K562 (cell line): Measurements from ENCODE around the gene FSTL1. TPM values are rescaled to one million over a fixed set of nuclear protein-coding genes. Genes with fewer than 3 reads are reported as not detected.

Source experiments
- ATAC-seq: fragments of 200-7000 bp; cut with Tn5 transposase; 3 replicates; pipeline ENCODE4 v1.9.1; 2020; ENCODE audit warnings: moderate library complexity
- BruUV-seq: library from RNA; stranded (reverse); fragments of 400-500 nt; replicated peaks from 2 replicates; lab custom pipeline; 2021; lab: Mats Ljungman, UMichigan
- CTCF ChIA-PET: fragments of 300-600 bp; formaldehyde crosslinking; extraction: SDS; loops from one replicate; lab custom pipeline; 2021; ENCODE audit warnings: low intra/inter-chr PET ratio; lab: Yijun Ruan, JAX
- POLR2A ChIA-PET: fragments of 300-600, 350-650 bp; sonication (Branson Sonifier 250); formaldehyde crosslinking; extraction: SDS; loops from one replicate; lab custom pipeline; 2021; ENCODE audit warnings: antibody characterized with exemption, inconsistent platforms; lab: Yijun Ruan, JAX
- DNase-seq, 4 experiments: peaks; one replicate each; pipeline versions ENCODE4 v3.0.0 to v3.0.0-alpha.2; 2011 to 2018; ENCODE audit warnings: low spot score in 3 of 4, mixed read lengths in 3 of 4; ENCODE audit errors: extremely low read depth in 1 of 4
- FAIRE-seq: peaks from 2 replicates; lab custom pipeline; 2011; peaks lifted over from hg19 to GRCh38; lab: Jason Lieb, UNC
- H2AFZ ChIP-seq: 2 replicates; pipeline ENCODE4 v1.6.0; 2011; ENCODE audit warnings: low read depth, low read length, control low read depth, inconsistent platforms
- H3K27ac ChIP-seq: fragments of 200-600 bp; 3 replicates; pipeline ENCODE4 v1.8.0; 2011; ENCODE audit warnings: low read depth, mild to moderate bottlenecking, control low read depth, inconsistent platforms, low read length, moderate library complexity, mixed read lengths; ENCODE audit errors: extremely low read depth
- H3K27me3 ChIP-seq, 2 experiments: fragments of 300-600 bp in 1 of 2; 2 replicates in 1 of 2; 3 replicates in 1 of 2; pipeline versions ENCODE4 v1.6.0 to v1.8.0; 2011; ENCODE audit warnings: inconsistent platforms in 2 of 2, low read length in 2 of 2, mild to moderate bottlenecking in 1 of 2, mixed read lengths in 1 of 2, moderate library complexity in 1 of 2; ENCODE audit not compliant: control insufficient read depth in 2 of 2, insufficient read depth in 2 of 2
- H3K36me3 ChIP-seq: fragments of 300-600 bp; 3 replicates; pipeline ENCODE4 v1.8.0; 2011; ENCODE audit warnings: mild to moderate bottlenecking, low read length, inconsistent platforms; ENCODE audit not compliant: control insufficient read depth, insufficient read depth
- H3K4me1 ChIP-seq, 2 experiments: fragments of 200-600 bp in 1 of 2; replicated peaks in 1 of 2; 2 replicates in 1 of 2; 3 replicates in 1 of 2; pipeline versions ENCODE4 v1.5.1 to v1.8.0; 2011; ENCODE audit warnings: inconsistent platforms in 2 of 2, low read length in 2 of 2, mild to moderate bottlenecking in 1 of 2, mixed read lengths in 1 of 2, moderate library complexity in 1 of 2; ENCODE audit not compliant: control insufficient read depth in 2 of 2, insufficient read depth in 2 of 2
- H3K4me2 ChIP-seq: 2 replicates; pipeline ENCODE4 v1.6.1; 2011; ENCODE audit warnings: low read length, control low read depth, inconsistent platforms, mixed read lengths; ENCODE audit not compliant: insufficient read depth
- H3K4me3 ChIP-seq: fragments of 200-600 bp; sonication (generic), shearing (Covaris generic); 2 replicates; pipeline ENCODE4 v1.5.1; 2016; ENCODE audit warnings: control low read depth, inconsistent platforms
- H3K79me2 ChIP-seq: fragments of 200-600 bp; 3 replicates; pipeline ENCODE4 v1.8.0; 2011; ENCODE audit warnings: low read length, inconsistent platforms; ENCODE audit not compliant: control insufficient read depth, insufficient read depth
- H3K9ac ChIP-seq, 2 experiments: 2 replicates each; pipeline versions ENCODE4 v1.6.0 to v1.6.1; 2011; ENCODE audit warnings: low read depth in 2 of 2, low read length in 2 of 2, control low read depth in 1 of 2, inconsistent platforms in 1 of 2, mild to moderate bottlenecking in 1 of 2, mixed read lengths in 1 of 2; ENCODE audit not compliant: insufficient read depth in 1 of 2
- H3K9me1 ChIP-seq: one replicate; pipeline ENCODE4 v1.6.0; 2011; ENCODE audit warnings: inconsistent platforms, mild to moderate bottlenecking, low read length, moderate library complexity; ENCODE audit not compliant: control insufficient read depth, insufficient read depth
- H3K9me3 ChIP-seq: replicated peaks from 2 replicates; pipeline ENCODE4 v1.5.1; 2011; ENCODE audit warnings: low read depth, low read length, inconsistent platforms; ENCODE audit not compliant: control insufficient read depth, insufficient read depth
- H4K20me1 ChIP-seq: replicated peaks from 2 replicates; pipeline ENCODE4 v1.6.1; 2011; ENCODE audit warnings: low read length, inconsistent platforms, mixed read lengths; ENCODE audit not compliant: control insufficient read depth, insufficient read depth
- ARID2 ChIP-seq: fragments of 450-650 bp; IDR thresholded peaks from 2 replicates; pipeline ENCODE4 v1.6.1; 2017; ENCODE audit warnings: antibody characterized with exemption, mild to moderate bottlenecking
- GTF2B ChIP-seq: IDR thresholded peaks from 2 replicates; pipeline ENCODE4 v1.6.1; 2011; ENCODE audit not compliant: insufficient read length; ENCODE audit errors: extremely low read depth
- KLF1 ChIP-seq: fragments of 450-650 bp; IDR thresholded peaks from 2 replicates; pipeline ENCODE4 v1.6.1; 2016; ENCODE audit warnings: missing genetic modification characterization, missing compliant biosample characterization
- KLF6 ChIP-seq: fragments of 250-450 bp; sonication (Bioruptor Pico); IDR thresholded peaks from 2 replicates; pipeline ENCODE4 v1.4.0; 2020; ENCODE audit warnings: mild to moderate bottlenecking, moderate library complexity, borderline replicate concordance
- LEF1 ChIP-seq: fragments of 450-650 bp; IDR thresholded peaks from 2 replicates; pipeline ENCODE4 v1.6.1; 2016; ENCODE audit warnings: mild to moderate bottlenecking
- NFIX ChIP-seq: fragments of 250-450 bp; sonication (Bioruptor Pico); IDR thresholded peaks from 2 replicates; pipeline ENCODE4 v1.4.0; 2020; ENCODE audit warnings: low read depth, mild to moderate bottlenecking, moderate library complexity
- RBM15 ChIP-seq: fragments of 200-400 bp; formaldehyde crosslinking; IDR thresholded peaks from 2 replicates; pipeline ENCODE4 v1.6.1; 2018; ENCODE audit warnings: mild to moderate bottlenecking, low read length, moderate library complexity; ENCODE audit not compliant: insufficient read depth
- ZNF175 ChIP-seq: fragments of 200-800 bp; sonication (Bioruptor generic); IDR thresholded peaks from 2 replicates; pipeline ENCODE4 v1.6.1; 2016; ENCODE audit warnings: low read depth, mild to moderate bottlenecking, missing genetic modification characterization, missing compliant biosample characterization
- ZNF655 ChIP-seq: fragments of 250-450 bp; sonication (Bioruptor Pico); IDR thresholded peaks from 2 replicates; pipeline ENCODE4 v1.5.0; 2021
- WGBS: fragments of 100-300 bp; shearing (Covaris generic); methylation state at CpG from one replicate; pipeline ENCODE4 v1.1.6; 2016; ENCODE audit warnings: low coverage, mixed read lengths; ENCODE audit not compliant: insufficient coverage; ENCODE audit errors: missing lambda C conversion rate; 5-methylcytosine and 5-hydroxymethylcytosine counted together
- in situ Hi-C: fragments of 300-500 bp; cut with MboI; formaldehyde crosslinking; loops from 4 replicates; pipeline ENCODE4 v1.15.0; 2018; ENCODE audit warnings: inconsistent platforms, mixed read lengths
- intact Hi-C: fragments of 100-400 bp; cut with micrococcal nuclease; formaldehyde crosslinking; loops from 2 replicates; pipeline ENCODE4 v1.14.2; 2022
- polyA plus RNA-seq, 8 experiments: library from polyadenylated mRNA; depleted of rRNA in 4 of 8; stranded (reverse) in 5 of 8; unstranded in 3 of 8; fragments of >200 nt; fragmentation: Nextera tagmentation in 2 of 8; fragmentation: Illumina TruSeq in 1 of 8; extraction: Ambion mirVana in 2 of 8; extraction: Trizol in 1 of 8; gene quantifications; 2 replicates each; pipeline versions ENCODE4 v1.2.1 to v1.2.3, GENCODE V29; 2011 to 2014; ENCODE audit warnings: inconsistent platforms in 1 of 8, missing spikeins in 1 of 8
- total RNA-seq, 7 experiments: library from RNA; depleted of rRNA in 6 of 7; stranded (reverse); fragments of >200 nt in 6 of 7; fragmentation: Illumina TruSeq in 2 of 7; extraction: Trizol in 2 of 7; gene quantifications; 2 replicates each; pipeline versions ENCODE4 v1.2.1 to v1.2.3, GENCODE V29; 2011 to 2021; ENCODE audit warnings: low replicate concordance in 1 of 7
- TF ChIP-seq, protein P1 (sequence below): fragments of 450-650 bp; formaldehyde crosslinking; IDR thresholded peaks from 2 replicates; pipeline ENCODE4 v1.4.0; 2022; ENCODE audit warnings: missing genetic modification characterization
- TF ChIP-seq, protein P2 (sequence below): sonication (generic); formaldehyde crosslinking; IDR thresholded peaks from 2 replicates; pipeline ENCODE4 v1.8.1; 2023; ENCODE audit warnings: mild to moderate bottlenecking, missing genetic modification reagents

The FSTL1 gene
- total and polyA plus RNA-seq, 9 of the 15 experiments (the other 6 are each of a cell fraction or from before 2014, with no cell fraction given): 0.01 to 0.58 (median 0.08) TPM; not detected in 2

DNA sequence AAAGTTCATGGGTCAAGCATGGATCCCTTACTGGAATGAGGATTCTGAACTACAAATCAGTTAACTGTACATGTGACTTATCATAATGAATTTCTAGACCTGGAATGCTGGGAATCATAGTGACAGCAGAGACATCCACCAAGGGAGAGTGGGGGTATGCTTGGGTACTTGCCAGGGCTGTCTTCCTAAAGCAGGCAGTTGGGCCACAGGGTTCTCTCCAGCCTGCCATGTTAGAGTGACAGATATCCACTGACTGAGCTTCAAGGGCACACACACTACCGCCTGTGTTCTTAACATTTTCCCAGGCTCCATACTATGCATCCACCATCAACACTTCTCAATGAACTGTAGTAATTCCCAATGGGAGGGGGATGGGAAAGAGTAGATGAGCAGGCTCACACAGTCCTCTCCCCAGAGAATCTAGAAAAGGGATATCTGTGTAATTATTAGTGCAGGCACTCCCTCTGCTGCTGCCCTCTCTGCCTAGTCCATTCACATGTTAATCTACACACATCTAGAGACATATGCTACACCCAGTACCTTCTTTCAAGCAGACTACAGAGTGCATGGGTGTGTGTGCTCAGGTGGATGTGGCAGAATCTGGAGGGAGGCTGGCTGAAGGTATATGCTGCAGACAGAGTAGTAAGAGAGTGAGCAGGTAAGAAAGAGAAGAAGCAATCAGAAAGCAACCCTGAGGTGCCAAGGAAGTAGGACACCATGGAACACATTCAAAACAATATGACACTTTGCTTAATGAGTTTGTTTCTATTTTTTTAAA is 3.7 kb downstream of the FSTL1 start (continued):
- TF ChIP-seq ZNF655 (CRISPR knock-in tag) (no peak), ARID2 (no peak)

DNA sequence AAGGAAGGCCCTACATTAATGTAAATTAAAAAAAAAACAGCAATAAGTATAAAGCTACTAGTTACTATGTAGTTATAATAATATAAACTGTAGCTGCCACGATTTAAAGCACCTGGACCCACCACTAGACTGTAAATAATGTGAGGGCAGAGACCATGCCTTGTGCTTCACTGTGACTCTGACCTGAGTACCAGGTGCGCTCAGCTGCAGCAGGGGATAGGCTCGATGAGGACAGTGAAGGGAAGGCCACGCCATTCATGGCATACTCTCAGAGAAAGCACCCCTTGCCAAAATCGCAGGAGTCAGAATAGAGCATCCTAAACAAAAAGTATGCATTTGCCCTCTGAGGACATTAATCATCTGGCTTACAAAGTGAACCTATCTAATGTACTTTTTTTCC is 5.1 kb downstream of the FSTL1 start:
- TF ChIP-seq, protein P1, sequence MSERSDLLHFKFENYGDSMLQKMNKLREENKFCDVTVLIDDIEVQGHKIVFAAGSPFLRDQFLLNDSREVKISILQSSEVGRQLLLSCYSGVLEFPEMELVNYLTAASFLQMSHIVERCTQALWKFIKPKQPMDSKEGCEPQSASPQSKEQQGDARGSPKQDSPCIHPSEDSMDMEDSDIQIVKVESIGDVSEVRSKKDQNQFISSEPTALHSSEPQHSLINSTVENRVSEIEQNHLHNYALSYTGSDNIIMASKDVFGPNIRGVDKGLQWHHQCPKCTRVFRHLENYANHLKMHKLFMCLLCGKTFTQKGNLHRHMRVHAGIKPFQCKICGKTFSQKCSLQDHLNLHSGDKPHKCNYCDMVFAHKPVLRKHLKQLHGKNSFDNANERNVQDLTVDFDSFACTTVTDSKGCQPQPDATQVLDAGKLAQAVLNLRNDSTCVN: no peak
- TF ChIP-seq GTF2B (no peak), RBM15 (no peak), ZNF175 (CRISPR knock-in tag) (no peak), NFIX (CRISPR knock-in tag) (no peak), KLF1 (tag) (no peak), LEF1 (no peak), KLF6 (CRISPR knock-in tag) (no peak)
- TF ChIP-seq, protein P2, sequence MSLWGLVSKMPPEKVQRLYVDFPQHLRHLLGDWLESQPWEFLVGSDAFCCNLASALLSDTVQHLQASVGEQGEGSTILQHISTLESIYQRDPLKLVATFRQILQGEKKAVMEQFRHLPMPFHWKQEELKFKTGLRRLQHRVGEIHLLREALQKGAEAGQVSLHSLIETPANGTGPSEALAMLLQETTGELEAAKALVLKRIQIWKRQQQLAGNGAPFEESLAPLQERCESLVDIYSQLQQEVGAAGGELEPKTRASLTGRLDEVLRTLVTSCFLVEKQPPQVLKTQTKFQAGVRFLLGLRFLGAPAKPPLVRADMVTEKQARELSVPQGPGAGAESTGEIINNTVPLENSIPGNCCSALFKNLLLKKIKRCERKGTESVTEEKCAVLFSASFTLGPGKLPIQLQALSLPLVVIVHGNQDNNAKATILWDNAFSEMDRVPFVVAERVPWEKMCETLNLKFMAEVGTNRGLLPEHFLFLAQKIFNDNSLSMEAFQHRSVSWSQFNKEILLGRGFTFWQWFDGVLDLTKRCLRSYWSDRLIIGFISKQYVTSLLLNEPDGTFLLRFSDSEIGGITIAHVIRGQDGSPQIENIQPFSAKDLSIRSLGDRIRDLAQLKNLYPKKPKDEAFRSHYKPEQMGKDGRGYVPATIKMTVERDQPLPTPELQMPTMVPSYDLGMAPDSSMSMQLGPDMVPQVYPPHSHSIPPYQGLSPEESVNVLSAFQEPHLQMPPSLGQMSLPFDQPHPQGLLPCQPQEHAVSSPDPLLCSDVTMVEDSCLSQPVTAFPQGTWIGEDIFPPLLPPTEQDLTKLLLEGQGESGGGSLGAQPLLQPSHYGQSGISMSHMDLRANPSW (CRISPR knock-in tag): no peak
- Histone ChIP-seq H3K4me1 (peaks cover 0 to 5% of the 10 kb centered on the region in 2 experiments; a peak in 2 of 5 replicates), H3K4me2 (no peak overlapping the region), H3K27ac (no peak overlapping the region), H4K20me1 (no peaks in the 10 kb centered on the region), H2AFZ (no peak overlapping the region), H3K36me3 (no peaks in the 10 kb centered on the region), H3K79me2 (no peaks in the 10 kb centered on the region), H3K9ac (no peak overlapping the region), H3K9me1 (no peaks in the 10 kb centered on the region), H3K27me3 (peaks cover 2 to 6% of the 10 kb centered on the region in 2 experiments; a peak in 3 of 5 replicates), H3K9me3 (no peaks in the 10 kb centered on the region), H3K4me3 (no peak overlapping the region)
- FAIRE-seq (no peak), ATAC-seq (no peak), DNase-seq (no peak)
- no TSS peak for BruUV-seq
- WGBS: 3% methylated on average over 5 of the region's 5 CpGs
- in situ Hi-C loops (loop anchor here (25.0 kb wide), 1 partner anchor 558 kb away; no protein-coding TSS in a partner anchor), intact Hi-C loops (no loop called here)
- ChIA-PET POLR2A (no interaction called here), CTCF (no interaction called here)
